Liver (tissue), 9 donors: Measurements from ENCODE around the gene PXMP4. TPM values are rescaled to one million over a fixed set of nuclear protein-coding genes. Genes with fewer than 3 reads are reported as not detected.

Source experiments
- DNase-seq: peaks from one replicate; pipeline ENCODE4 v3.0.0-alpha.2; 2017; ENCODE audit warnings: low spot score
- H3K27ac ChIP-seq, 2 donors: one replicate each; pipeline ENCODE4 v1.7.0; 2013; ENCODE audit warnings: inconsistent platforms in 2 of 2, low read length in 2 of 2, control low read depth in 1 of 2, low read depth in 1 of 2, mild to moderate bottlenecking in 1 of 2
- H3K27me3 ChIP-seq, 4 donors: one replicate each; pipeline versions ENCODE4 v1.6.1 to v1.7.0; 2013; ENCODE audit warnings: low read length in 3 of 4, inconsistent platforms in 1 of 4, mild to moderate bottlenecking in 1 of 4, moderate library complexity in 1 of 4; ENCODE audit not compliant: control insufficient read depth in 4 of 4, insufficient read depth in 4 of 4
- H3K36me3 ChIP-seq, 4 donors: one replicate each; pipeline versions ENCODE4 v1.6.1 to v1.7.0; 2013; ENCODE audit warnings: low read length in 3 of 4, mild to moderate bottlenecking in 3 of 4, low read depth in 1 of 4, moderate library complexity in 1 of 4; ENCODE audit not compliant: control insufficient read depth in 4 of 4, insufficient read depth in 3 of 4
- H3K4me1 ChIP-seq, 4 donors: one replicate each; pipeline versions ENCODE4 v1.6.1 to v1.7.0; 2013; ENCODE audit warnings: low read length in 3 of 4, mild to moderate bottlenecking in 3 of 4, moderate library complexity in 1 of 4; ENCODE audit not compliant: control insufficient read depth in 4 of 4, insufficient read depth in 4 of 4
- H3K4me3 ChIP-seq, 3 donors: one replicate each; pipeline versions ENCODE4 v1.6.1 to v1.7.0; 2013; ENCODE audit warnings: low read length in 3 of 3, control low read depth in 1 of 3, low read depth in 1 of 3, mild to moderate bottlenecking in 1 of 3
- H3K9ac ChIP-seq, 2 donors: one replicate each; pipeline ENCODE4 v1.7.0; 2013; ENCODE audit warnings: low read length in 2 of 2, mild to moderate bottlenecking in 2 of 2, moderate library complexity in 2 of 2, control low read depth in 1 of 2, low read depth in 1 of 2
- H3K9me3 ChIP-seq, 4 donors: one replicate each; pipeline versions ENCODE4 v1.6.1 to v1.7.0; 2013; ENCODE audit warnings: low read length in 3 of 4; ENCODE audit not compliant: control insufficient read depth in 4 of 4
- ATF3 ChIP-seq: IDR thresholded peaks from 2 replicates; pipeline ENCODE4 v1.6.1; 2016; ENCODE audit warnings: antibody characterized with exemption
- CTCF ChIP-seq: fragments of 150-350 bp; IDR thresholded peaks from 2 replicates; pipeline ENCODE4 v1.5.1; 2017; ENCODE audit warnings: improper control_type of control experiment, low read depth, low read length; ENCODE audit not compliant: missing input control
- EGR1 ChIP-seq, 2 donors: IDR thresholded peaks; 2 replicates each; pipeline ENCODE4 v1.6.1; 2016 to 2018; ENCODE audit warnings: antibody characterized with exemption in 2 of 2, low read depth in 2 of 2
- FOXA1 ChIP-seq: IDR thresholded peaks from 2 replicates; pipeline ENCODE4 v1.6.1; 2016; ENCODE audit warnings: antibody characterized with exemption
- GABPA ChIP-seq, 2 donors: IDR thresholded peaks in 1 of 2; conservative IDR thresholded peaks in 1 of 2; 2 replicates each; pipeline ENCODE4 v1.6.1; 2016; ENCODE audit warnings: antibody characterized with exemption in 2 of 2, mild to moderate bottlenecking in 1 of 2, moderate library complexity in 1 of 2
- HNF4A ChIP-seq, 2 donors: conservative IDR thresholded peaks; 2 replicates each; pipeline ENCODE4 v1.6.1; 2016; ENCODE audit warnings: antibody characterized with exemption in 2 of 2, mild to moderate bottlenecking in 2 of 2
- HNF4G ChIP-seq: IDR thresholded peaks from 2 replicates; pipeline ENCODE4 v1.6.1; 2016; ENCODE audit warnings: antibody characterized with exemption
- NR2F2 ChIP-seq: IDR thresholded peaks from 2 replicates; pipeline ENCODE4 v1.6.1; 2016; ENCODE audit warnings: antibody characterized with exemption
- RAD21 ChIP-seq, 2 donors: IDR thresholded peaks; 2 replicates each; pipeline ENCODE4 v1.6.1; 2016; ENCODE audit warnings: antibody characterized with exemption in 2 of 2, mild to moderate bottlenecking in 2 of 2
- RXRA ChIP-seq, 2 donors: IDR thresholded peaks; 2 replicates each; pipeline ENCODE4 v1.6.1; 2017 to 2018; ENCODE audit warnings: antibody characterized with exemption in 2 of 2, mild to moderate bottlenecking in 1 of 2
- SP1 ChIP-seq: IDR thresholded peaks from 2 replicates; pipeline ENCODE4 v1.6.1; 2018; ENCODE audit warnings: antibody characterized with exemption, mild to moderate bottlenecking
- YY1 ChIP-seq: IDR thresholded peaks from 2 replicates; pipeline ENCODE4 v1.6.1; 2016; ENCODE audit warnings: antibody characterized with exemption, mild to moderate bottlenecking
- ZBTB33 ChIP-seq: IDR thresholded peaks from 2 replicates; pipeline ENCODE4 v1.6.1; 2016; ENCODE audit warnings: antibody characterized with exemption
- WGBS: extraction: QIAGEN DNeasy Blood & Tissue Kit; methylation state at CpG from one replicate; pipeline ENCODE4 v1.1.7; 2013; 5-methylcytosine and 5-hydroxymethylcytosine counted together
- polyA plus RNA-seq, 2 donors: library from polyadenylated mRNA; stranded (reverse) in 1 of 2; unstranded in 1 of 2; fragments of 200-250 nt in 1 of 2; fragments of >200 nt in 1 of 2; fragmentation: Nextera tagmentation in 1 of 2; extraction: Ambion mirVana in 1 of 2; gene quantifications; one replicate each; pipeline versions ENCODE4 v1.2.1 to v1.2.3, GENCODE V29; 2013 to 2015
- total RNA-seq, 2 donors: library from RNA; depleted of rRNA; stranded (reverse); fragments of >200 nt; gene quantifications; one replicate each; pipeline ENCODE4 v1.2.3, GENCODE V29; 2014
- donor health status: healthy.
- donor health status: healthy.
- donor health status: healthy.
- donor health status: healthy.
- donor health status: healthy.

The PXMP4 gene
- total and polyA plus RNA-seq, 4 donors = 5.5 to 16.0 (median 9.3) TPM

- Histone ChIP-seq H3K36me3 (no peaks in the 10 kb centered on the region), H3K27me3 (no peaks in the 10 kb centered on the region), H3K9me3 (no peaks in the 10 kb centered on the region), H3K27ac (peak overlapping the region; percentile 55 to 66), H3K4me1 (peaks cover 6 to 20% (median 14%) of the 10 kb centered on the region in 4 donors), H3K9ac (peak overlapping the region in 1 of 2 donors; percentile 65), H3K4me3 (peak overlapping the region; percentile 61 to 88 (median 86))
- WGBS = 51% methylated on average over 13 of the region's 13 CpGs
- DNase-seq = no peak
- no peak for TF ChIP-seq RXRA (IDR thresholded peaks at IDR 0.05)
- TF ChIP-seq HNF4G = no peak
- TF ChIP-seq CTCF = no peak
- TF ChIP-seq EGR1 (IDR thresholded peaks at IDR 0.05; ENCODE audit: low read depth in 2 of 2) = no peak
Observed at GRCh38 chr20:33719277-33719988, 677 bp downstream of the PXMP4 start.

GRCh38 chr20:33716498-33716897, 3.6 kb downstream of the PXMP4 start:
- no peaks in the 10 kb centered on the region for H3K9me3 ChIP-seq
- no peak overlapping the region for H3K27ac ChIP-seq
- no peaks in the 10 kb centered on the region for H3K27me3 ChIP-seq
- TF ChIP-seq SP1 (no peak), ZBTB33 (no peak), NR2F2 (no peak), CTCF (no peak), GABPA (IDR thresholded peaks at IDR 0.05 in 1 of 2, conservative IDR thresholded peaks at IDR 0.05 in 1 of 2) (no peak), ATF3 (no peak), RAD21 (IDR thresholded peaks at IDR 0.05) (no peak), YY1 (no peak), EGR1 (IDR thresholded peaks at IDR 0.05; ENCODE audit: low read depth in 2 of 2) (no peak), HNF4A (conservative IDR thresholded peaks at IDR 0.05) (no peak), FOXA1 (no peak)
- no peak overlapping the region for H3K4me3 ChIP-seq
- DNase-seq = no peak
- peaks cover 0 to 13% (median 6%) of the 10 kb centered on the region in 4 donors for H3K36me3 ChIP-seq
- 93% methylated on average over 2 of the region's 2 CpGs for WGBS
- peaks cover 4 to 16% (median 12%) of the 10 kb centered on the region in 4 donors for H3K4me1 ChIP-seq
- H3K9ac ChIP-seq = no peak overlapping the region
